Activated CD4-positive, alpha-beta T cell treated with anti-CD3 and anti-CD28 coated beads for 36 hours (primary cell): ENCODE data around the gene ZBTB22. TPM values are rescaled to one million over a fixed set of nuclear protein-coding genes. Genes with fewer than 3 reads are reported as not detected.
"Not testable (repeated sequence)": the region's sequence is repeated elsewhere in the genome, so short reads cannot be mapped to it uniquely, and the experiment has no call there.

Experiments
- ATAC-seq: fragments of 200-7000 bp; cut with Tn5 transposase; one replicate; pipeline ENCODE4 v1.10.0; 2021; ENCODE audit warnings: mild to moderate bottlenecking, moderate library complexity
- CTCF ChIA-PET: fragments of 350-600 bp; sonication (Branson Sonifier 250); formaldehyde crosslinking; loops from one replicate; lab custom pipeline; 2021; ENCODE audit warnings: antibody characterized with exemption; lab: Charles Lee
- POLR2A ChIA-PET: fragments of 350-600 bp; sonication (Branson Sonifier 250); formaldehyde crosslinking; loops from one replicate; lab custom pipeline; 2021; ENCODE audit warnings: antibody characterized with exemption, inconsistent platforms; lab: Charles Lee
- DNase-seq: peaks from one replicate; pipeline ENCODE4 v3.0.0-alpha.2; 2020
- H3K27ac Mint-ChIP-seq: one replicate; pipeline ENCODE4 v1.8.0; 2021; ENCODE audit warnings: mixed read lengths
- H3K27me3 Mint-ChIP-seq: one replicate; pipeline ENCODE4 v1.8.0; 2021; ENCODE audit warnings: mixed read lengths
- H3K36me3 Mint-ChIP-seq: one replicate; pipeline ENCODE4 v1.8.0; 2021; ENCODE audit warnings: low read depth, mixed read lengths
- H3K4me1 Mint-ChIP-seq: one replicate; pipeline ENCODE4 v1.8.0; 2021; ENCODE audit warnings: mixed read lengths
- H3K4me3 Mint-ChIP-seq: one replicate; pipeline ENCODE4 v1.8.0; 2021; ENCODE audit warnings: mild to moderate bottlenecking, moderate library complexity, mixed read lengths
- H3K9me3 Mint-ChIP-seq: one replicate; pipeline ENCODE4 v1.8.0; 2021; ENCODE audit warnings: low read depth, mixed read lengths
- intact Hi-C, 2 experiments: fragments of 100-400 bp; cut with DNase I in 1 of 2; cut with micrococcal nuclease in 1 of 2; formaldehyde crosslinking; loops; one replicate each; pipeline versions ENCODE4 v1.14.2 to v1.15.1; 2022 to 2024; cut with DNase I, micrococcal nuclease
- total RNA-seq, 2 experiments: library from RNA; stranded (reverse); gene quantifications; one replicate each; pipeline ENCODE4 v1.2.3, GENCODE V29; 2021

Gene ZBTB22, protein sequence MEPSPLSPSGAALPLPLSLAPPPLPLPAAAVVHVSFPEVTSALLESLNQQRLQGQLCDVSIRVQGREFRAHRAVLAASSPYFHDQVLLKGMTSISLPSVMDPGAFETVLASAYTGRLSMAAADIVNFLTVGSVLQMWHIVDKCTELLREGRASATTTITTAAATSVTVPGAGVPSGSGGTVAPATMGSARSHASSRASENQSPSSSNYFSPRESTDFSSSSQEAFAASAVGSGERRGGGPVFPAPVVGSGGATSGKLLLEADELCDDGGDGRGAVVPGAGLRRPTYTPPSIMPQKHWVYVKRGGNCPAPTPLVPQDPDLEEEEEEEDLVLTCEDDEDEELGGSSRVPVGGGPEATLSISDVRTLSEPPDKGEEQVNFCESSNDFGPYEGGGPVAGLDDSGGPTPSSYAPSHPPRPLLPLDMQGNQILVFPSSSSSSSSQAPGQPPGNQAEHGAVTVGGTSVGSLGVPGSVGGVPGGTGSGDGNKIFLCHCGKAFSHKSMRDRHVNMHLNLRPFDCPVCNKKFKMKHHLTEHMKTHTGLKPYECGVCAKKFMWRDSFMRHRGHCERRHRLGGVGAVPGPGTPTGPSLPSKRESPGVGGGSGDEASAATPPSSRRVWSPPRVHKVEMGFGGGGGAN
- total RNA-seq: 1 to 10 TPM; 9.0 to 9.9 TPM

DNA sequence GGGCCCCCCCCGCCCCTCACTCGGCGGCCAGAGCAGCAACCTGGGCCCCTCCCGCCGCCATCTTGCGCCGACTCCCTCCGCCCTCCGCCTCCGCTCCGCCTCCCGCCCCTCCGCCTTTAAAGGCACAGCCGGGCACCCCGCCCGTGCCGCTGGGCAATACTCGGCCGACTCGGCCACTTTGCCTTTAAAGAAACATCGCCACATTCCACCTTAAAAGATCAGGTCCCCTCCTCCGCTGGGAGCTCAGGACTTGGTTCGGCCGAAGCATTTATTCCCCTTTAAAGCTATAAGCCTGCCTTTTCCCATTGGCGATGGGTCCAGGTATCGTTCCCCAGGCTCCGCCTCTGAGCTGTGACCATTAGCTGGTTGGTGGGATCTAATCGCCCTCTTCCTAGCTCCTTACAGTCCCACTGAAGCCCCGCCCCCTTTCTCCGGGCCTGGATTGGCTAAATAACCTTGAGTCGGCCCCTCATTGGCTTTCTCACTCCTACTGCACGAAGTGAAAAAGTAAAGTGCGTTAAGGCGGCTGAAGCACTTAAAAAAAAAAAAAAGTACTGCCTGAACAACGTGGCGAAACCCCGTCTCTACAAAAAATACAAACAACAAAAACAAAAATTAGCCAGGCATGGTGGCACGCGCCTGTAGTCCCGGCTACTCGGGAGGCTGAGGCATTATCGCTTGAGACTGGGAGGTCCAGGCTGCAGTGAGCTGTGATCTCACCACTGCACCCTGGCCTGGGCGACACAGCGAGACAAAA lies at the start of gene ZBTB22:
Gene ZBTB22 (minus strand): TSS at position 76 of the 757 bp plus-strand sequence. CDS start 828 bp downstream, outside the sequence.
- H3K9me3 Mint-ChIP-seq: no peaks in the 10 kb centered on the region
- H3K4me3 Mint-ChIP-seq: peak within 1 kb of the TSS; percentile 80
- DNase-seq (peak; percentile 98), ATAC-seq (peak; percentile 69)
- peaks cover 70% of the 10 kb centered on the region for H3K4me1 Mint-ChIP-seq
- ChIA-PET POLR2A (interaction anchor here (0.6 to 2.0 kb wide), 11 partner anchors 18 to 1714 kb away, joined by 3 to 10 read pairs (median 5); partner anchors contain the start of genes B3GALT4, PFDN6, RGL2 and RING1), CTCF (interaction anchor here (0.8 to 3.0 kb wide), 9 partner anchors 12 to 100 kb away, joined by 3 to 13 read pairs (median 3); partner anchors contain the start of genes B3GALT4, CUTA and RGL2)
- no peaks in the 10 kb centered on the region for H3K27me3 Mint-ChIP-seq
- intact Hi-C loops: loop anchor here (1.0 to 10.0 kb wide), 9 partner anchors 46 to 1141 kb away; partner anchors contain the start of genes AGPAT1 (in 1 of the 2), CUTA (in 1 of the 2), HMGA1 (in 1 of the 2) and RNF5 (in 1 of the 2)
- H3K36me3 Mint-ChIP-seq: peaks cover 48% of the 10 kb centered on the region
- H3K27ac Mint-ChIP-seq: peak within 1 kb of the TSS; percentile 93

DNA sequence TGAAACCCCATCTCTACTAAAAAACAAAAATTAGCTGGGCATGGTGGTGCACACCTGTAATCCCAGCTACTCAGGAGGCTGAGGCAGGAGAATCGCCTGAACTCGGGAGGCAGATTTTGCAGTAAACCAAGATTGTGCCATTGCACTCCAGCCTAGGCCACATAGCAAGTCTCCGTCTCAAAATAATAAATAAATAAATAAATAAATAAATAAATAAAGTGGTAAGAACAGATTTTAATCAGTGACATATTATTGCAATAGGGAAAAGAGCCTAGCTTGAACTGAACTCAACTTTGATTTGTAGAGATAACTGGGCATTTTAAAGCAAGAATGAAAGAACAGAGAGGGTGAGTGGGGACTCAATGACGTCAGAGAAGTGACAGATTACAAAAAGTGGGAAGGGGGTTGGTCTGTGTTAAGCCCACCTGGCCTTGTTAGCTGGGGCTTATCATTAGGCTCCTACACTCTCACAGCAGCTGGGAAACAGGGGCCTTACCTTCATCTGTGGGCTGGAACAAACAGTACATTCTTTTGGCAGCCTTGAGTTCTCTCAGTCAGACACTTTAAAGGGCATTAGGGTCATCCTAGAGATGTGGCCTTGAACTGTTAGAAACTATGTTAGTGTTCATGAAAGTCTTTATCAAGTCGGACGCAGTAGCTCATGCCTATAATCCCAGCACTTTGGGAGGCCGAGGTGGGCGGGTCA lies 49.6 kb upstream of the ZBTB22 start:
- H3K4me1 Mint-ChIP-seq: no peaks in the 10 kb centered on the region
- ChIA-PET CTCF (interaction anchor here (0.6 to 0.7 kb wide), 4 partner anchors 23 to 529 kb away, joined by 3 to 4 read pairs (median 3); no protein-coding TSS in a partner anchor), POLR2A (no interaction called here)
- H3K9me3 Mint-ChIP-seq: no peaks in the 10 kb centered on the region
- intact Hi-C loops: no loop called here
- DNase-seq: no peak
- H3K36me3 Mint-ChIP-seq: no peaks in the 10 kb centered on the region
- no peaks in the 10 kb centered on the region for H3K27me3 Mint-ChIP-seq
- no peak overlapping the region for H3K27ac Mint-ChIP-seq
- no peak for ATAC-seq
- no peak overlapping the region for H3K4me3 Mint-ChIP-seq

DNA sequence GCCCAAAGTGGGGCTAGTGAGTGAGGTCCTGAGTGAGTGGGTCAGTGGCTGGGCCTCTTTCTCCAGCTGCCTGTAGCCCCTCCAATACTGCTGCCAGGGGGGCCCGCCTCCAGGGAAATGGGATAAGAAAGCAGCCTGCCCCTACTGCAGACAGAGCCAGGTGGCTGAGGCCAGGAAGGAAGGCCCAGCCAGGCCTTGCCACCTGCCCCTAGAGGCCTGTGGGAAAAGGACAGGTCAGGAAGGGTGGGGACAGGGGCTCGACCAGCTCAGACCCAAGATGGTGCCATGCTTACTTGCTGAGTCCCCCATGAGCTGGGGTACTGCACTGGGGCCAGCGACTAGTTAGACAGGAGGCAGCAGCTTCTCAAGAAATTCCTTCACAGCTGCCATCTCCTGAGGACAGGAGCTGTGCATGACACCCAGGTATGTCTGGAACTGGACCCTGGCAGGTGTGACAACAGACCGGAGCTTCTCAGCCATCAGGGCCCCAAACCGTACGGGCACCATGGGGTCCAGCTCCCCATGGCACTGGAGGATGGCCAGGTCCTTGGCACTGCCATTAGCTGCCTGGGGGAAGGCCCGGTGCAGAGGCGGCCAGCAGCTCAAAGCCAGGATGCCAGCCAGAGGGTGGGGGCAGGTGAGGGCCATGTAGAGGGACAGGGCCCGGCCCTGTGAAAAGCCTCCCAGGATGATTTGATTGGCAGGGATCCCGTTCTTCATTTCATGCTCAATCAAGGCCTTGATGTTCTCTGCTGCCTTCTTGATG lies 47.8 kb upstream of the ZBTB22 start:
- H3K36me3 Mint-ChIP-seq, DNase-seq, H3K27me3 Mint-ChIP-seq, H3K4me3 Mint-ChIP-seq, CTCF ChIA-PET, POLR2A ChIA-PET, H3K4me1 Mint-ChIP-seq, H3K9me3 Mint-ChIP-seq, ATAC-seq, H3K27ac Mint-ChIP-seq, intact Hi-C loops: not testable (repeated sequence)

DNA sequence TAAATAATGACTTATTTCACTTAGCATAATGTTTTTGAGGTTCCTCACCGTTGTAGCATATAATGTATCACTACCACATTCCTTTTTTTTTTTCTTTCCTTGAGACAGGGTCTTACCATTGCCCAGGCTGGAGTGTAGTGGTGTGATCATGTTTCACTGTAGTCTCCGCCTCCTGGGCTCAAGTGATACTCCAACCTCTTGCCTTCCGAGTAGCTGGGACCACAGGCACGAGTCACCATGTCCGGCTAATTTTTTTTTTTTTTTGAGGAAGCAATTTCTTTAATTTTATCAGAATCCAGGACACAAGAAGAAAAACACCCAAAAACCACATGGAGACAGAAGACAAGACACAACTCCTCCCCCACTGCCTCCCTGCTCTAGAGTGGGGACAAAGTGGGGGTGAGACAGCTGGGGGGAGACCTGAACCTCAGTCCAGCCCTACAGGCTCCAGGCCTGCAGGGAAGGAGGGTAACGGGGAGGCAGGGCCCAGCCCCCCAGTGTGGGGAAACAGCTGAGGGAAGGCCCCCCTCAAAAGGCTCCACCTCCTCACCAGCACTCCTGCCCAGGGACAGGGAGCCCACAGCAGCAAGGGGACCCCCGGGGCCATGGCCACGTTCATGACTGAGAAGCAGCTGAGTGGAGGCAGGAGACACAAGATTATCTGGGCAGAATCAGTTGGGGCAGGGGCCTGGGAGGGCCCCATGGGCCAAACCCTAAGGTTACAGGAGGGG lies 47.1 kb upstream of the ZBTB22 start:
- H3K36me3 Mint-ChIP-seq, H3K27me3 Mint-ChIP-seq, H3K9me3 Mint-ChIP-seq, H3K4me3 Mint-ChIP-seq, ATAC-seq, H3K27ac Mint-ChIP-seq, intact Hi-C loops, H3K4me1 Mint-ChIP-seq, DNase-seq: not testable (repeated sequence)
- ChIA-PET POLR2A (interaction anchor here (0.6 kb wide), 1 partner anchor 37 kb away, joined by 3 read pairs; no protein-coding TSS in a partner anchor), CTCF (interaction anchor here (0.6 to 1.1 kb wide), 3 partner anchors 20 to 300 kb away, joined by 3 to 5 read pairs (median 3); no protein-coding TSS in a partner anchor)

DNA sequence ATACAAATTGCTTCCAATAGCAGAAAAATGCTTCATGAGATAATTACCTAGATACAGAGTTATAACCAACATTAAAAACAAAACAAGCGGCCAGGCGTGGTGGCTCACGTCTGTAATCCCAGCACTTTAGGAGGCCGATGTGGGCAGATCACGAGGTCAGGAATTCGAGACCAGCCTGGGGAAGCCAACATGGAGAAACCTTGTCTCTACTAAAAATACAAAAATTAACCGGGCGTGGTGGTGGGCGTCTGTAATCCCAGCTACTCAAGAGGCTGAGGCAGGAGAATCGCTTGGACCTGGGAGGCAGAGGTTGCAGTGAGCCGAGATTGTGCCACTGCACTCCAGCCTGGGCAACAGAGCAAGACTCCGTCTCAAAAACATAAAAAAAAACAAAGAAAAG lies 45.9 kb upstream of the ZBTB22 start:
- H3K4me3 Mint-ChIP-seq, H3K27ac Mint-ChIP-seq, intact Hi-C loops, H3K36me3 Mint-ChIP-seq, H3K4me1 Mint-ChIP-seq, POLR2A ChIA-PET, H3K27me3 Mint-ChIP-seq, DNase-seq, H3K9me3 Mint-ChIP-seq, ATAC-seq: not testable (repeated sequence)
- CTCF ChIA-PET: interaction anchor here (1.1 kb wide), 1 partner anchor 18 kb away, joined by 5 read pairs; no protein-coding TSS in a partner anchor

DNA sequence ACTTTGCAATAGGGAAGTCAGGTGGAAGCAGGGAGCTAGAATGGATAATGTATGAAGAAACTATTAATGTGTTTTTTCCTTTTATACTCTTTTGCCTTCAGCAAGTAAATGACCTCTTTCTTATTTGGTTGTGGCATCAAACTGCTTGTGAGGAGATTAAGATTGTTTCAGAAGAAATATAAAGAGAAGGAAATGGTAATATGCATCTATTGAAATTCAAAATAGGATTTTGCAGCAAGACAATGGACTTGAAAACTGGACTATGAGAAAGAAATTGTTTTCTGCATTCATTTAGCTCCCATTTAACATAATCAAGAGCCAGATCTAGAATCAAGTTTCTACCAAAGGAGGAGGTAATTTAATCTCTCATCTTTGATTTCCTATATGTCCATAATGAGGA lies 41.8 kb upstream of the ZBTB22 start:
- Mint-ChIP-seq H3K27ac (no peak overlapping the region), H3K9me3 (no peaks in the 10 kb centered on the region), H3K27me3 (no peaks in the 10 kb centered on the region), H3K4me1 (no peaks in the 10 kb centered on the region), H3K36me3 (no peaks in the 10 kb centered on the region), H3K4me3 (no peak overlapping the region)
- intact Hi-C loops: no loop called here
- POLR2A ChIA-PET: interaction anchor here (0.6 to 1.1 kb wide), 2 partner anchors 39 to 58 kb away, joined by 3 to 7 read pairs; no protein-coding TSS in a partner anchor
- ATAC-seq (no peak), DNase-seq (no peak)
- CTCF ChIA-PET: interaction anchor here (1.2 kb wide), 1 partner anchor 31 kb away, joined by 3 read pairs; no protein-coding TSS in a partner anchor

DNA sequence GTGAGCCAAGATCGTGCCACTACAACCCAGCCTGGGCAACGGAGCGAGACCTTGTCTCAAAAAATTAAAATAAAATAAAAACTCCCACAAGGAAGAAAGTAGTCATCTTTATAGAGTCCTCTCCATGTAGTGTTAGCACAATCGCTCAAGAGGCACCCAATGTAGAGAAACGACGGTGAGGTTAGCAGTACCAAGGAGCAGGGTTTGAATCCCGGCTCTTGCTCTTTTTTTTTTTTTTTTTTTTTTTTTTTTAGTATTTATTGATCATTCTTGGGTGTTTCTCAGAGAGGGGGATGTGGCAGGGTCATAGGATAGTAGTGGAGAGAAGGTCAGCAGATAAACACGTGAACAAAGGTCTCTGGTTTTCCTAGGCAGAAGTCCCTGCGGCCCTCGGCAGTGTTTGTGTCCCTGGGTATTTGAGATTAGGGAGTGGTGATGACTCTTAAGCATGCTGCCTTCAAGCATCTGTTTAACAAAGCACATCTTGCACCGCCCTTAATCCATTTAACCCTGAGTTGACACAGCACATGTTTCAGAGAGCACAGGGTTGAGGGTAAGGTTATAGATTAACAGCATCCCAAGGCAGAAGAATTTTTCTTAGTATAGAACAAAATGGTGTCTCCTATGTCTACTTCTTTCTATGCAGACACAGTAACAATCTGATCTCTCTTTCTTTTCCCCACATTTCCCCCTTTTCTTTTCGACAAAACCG lies 39.8 kb upstream of the ZBTB22 start:
- H3K9me3 Mint-ChIP-seq, POLR2A ChIA-PET, H3K36me3 Mint-ChIP-seq, H3K27ac Mint-ChIP-seq, ATAC-seq, CTCF ChIA-PET, H3K4me1 Mint-ChIP-seq, H3K4me3 Mint-ChIP-seq, DNase-seq, H3K27me3 Mint-ChIP-seq, intact Hi-C loops: not testable (repeated sequence)

DNA sequence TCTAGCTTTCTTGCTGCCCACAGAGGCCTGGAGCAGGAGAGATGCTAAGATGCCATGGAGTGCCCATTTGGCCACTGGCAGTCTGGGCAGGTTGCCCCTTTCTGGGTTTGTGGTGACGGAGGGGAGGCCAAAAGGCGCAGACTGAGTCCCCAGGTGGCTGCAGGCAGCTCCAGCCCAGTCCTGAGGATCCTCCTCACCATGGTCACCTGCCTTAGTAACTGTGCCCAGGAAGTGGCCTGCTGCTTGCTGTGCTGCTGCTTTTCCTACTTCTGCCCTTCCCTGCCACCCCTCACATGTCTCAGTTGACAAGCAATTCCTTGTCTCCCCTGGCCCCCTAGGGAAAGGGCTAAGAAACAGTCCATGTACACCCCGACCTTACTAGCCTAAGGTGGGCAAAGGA lies 38.8 kb upstream of the ZBTB22 start:
- POLR2A ChIA-PET: no interaction called here

DNA sequence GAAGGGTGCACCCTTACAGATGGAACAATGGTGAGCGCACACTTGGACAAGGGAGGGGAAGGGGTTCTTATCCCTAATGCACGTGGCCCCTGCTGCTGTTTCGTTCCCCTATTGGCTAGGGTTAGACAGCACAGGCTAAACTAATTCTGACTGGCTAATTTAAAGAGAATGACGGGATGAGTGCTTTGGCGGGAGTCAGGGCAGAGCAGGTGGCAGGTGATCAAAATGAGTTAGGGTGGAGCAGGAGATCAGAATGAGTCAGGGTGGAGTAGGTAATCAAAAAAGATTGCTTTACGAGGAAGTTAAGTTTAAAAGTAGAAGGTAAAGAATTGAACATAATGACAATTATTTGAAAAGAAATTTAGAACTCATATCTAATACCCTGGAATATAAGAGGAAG lies 38.3 kb upstream of the ZBTB22 start:
- POLR2A ChIA-PET: not testable (repeated sequence)

More for the DNA sequence above, 38.8 kb upstream of the ZBTB22 start:
- Mint-ChIP-seq H3K4me3 (no peak overlapping the region), H3K9me3 (no peaks in the 10 kb centered on the region), H3K27me3 (no peaks in the 10 kb centered on the region), H3K4me1 (no peaks in the 10 kb centered on the region), H3K27ac (no peak overlapping the region), H3K36me3 (no peaks in the 10 kb centered on the region)
- ATAC-seq (no peak), DNase-seq (no peak)
- intact Hi-C loops: no loop called here
- CTCF ChIA-PET: no interaction called here

More for the DNA sequence above, 38.3 kb upstream of the ZBTB22 start:
- DNase-seq, ATAC-seq, intact Hi-C loops, H3K27me3 Mint-ChIP-seq, H3K9me3 Mint-ChIP-seq, H3K27ac Mint-ChIP-seq, H3K36me3 Mint-ChIP-seq, H3K4me3 Mint-ChIP-seq, H3K4me1 Mint-ChIP-seq, CTCF ChIA-PET: not testable (repeated sequence)
